Smooth muscle cell (in vitro differentiated cells): ENCODE data around the gene KCNN4. TPM values are rescaled to one million over a fixed set of nuclear protein-coding genes. Genes with fewer than 3 reads are reported as not detected.

Experiments
- DNase-seq: peaks from one replicate; lab custom pipeline; 2025; ENCODE audit not compliant: unreplicated experiment; lab: John Stamatoyannopoulos, UW
- H2AFZ ChIP-seq: fragments of 200-600 bp; sonication (generic); 2 replicates; pipeline ENCODE4 v1.6.0; 2016; ENCODE audit warnings: antibody characterized with exemption, low read depth, mild to moderate bottlenecking
- H3F3A ChIP-seq: fragments of 200-600 bp; sonication (generic); 2 replicates; pipeline ENCODE4 v1.6.0; 2017; ENCODE audit warnings: antibody characterized with exemption, low read depth
- H3K27ac ChIP-seq: fragments of 200-600 bp; sonication (generic); 2 replicates; pipeline ENCODE4 v1.5.1; 2016; ENCODE audit warnings: low read depth, mild to moderate bottlenecking
- H3K27me3 ChIP-seq: fragments of 200-600 bp; sonication (generic); 2 replicates; pipeline ENCODE4 v1.6.1; 2016; ENCODE audit warnings: low read depth, mild to moderate bottlenecking
- H3K36me3 ChIP-seq: fragments of 200-600 bp; sonication (generic); 2 replicates; pipeline ENCODE4 v1.5.1; 2016; ENCODE audit warnings: low read depth
- H3K4me1 ChIP-seq: fragments of 200-600 bp; sonication (generic); 2 replicates; pipeline ENCODE4 v1.5.1; 2016; ENCODE audit warnings: low read depth
- H3K4me2 ChIP-seq: fragments of 200-600 bp; sonication (generic); 2 replicates; pipeline ENCODE4 v1.6.0; 2016; ENCODE audit warnings: mild to moderate bottlenecking
- H3K4me3 ChIP-seq: fragments of 200-600 bp; sonication (generic); 2 replicates; pipeline ENCODE4 v1.5.1; 2016; ENCODE audit warnings: mild to moderate bottlenecking
- H3K79me2 ChIP-seq: fragments of 200-600 bp; sonication (generic); 2 replicates; pipeline ENCODE4 v1.6.0; 2016; ENCODE audit warnings: low read depth, mild to moderate bottlenecking
- H3K9ac ChIP-seq: fragments of 200-600 bp; sonication (generic); 2 replicates; pipeline ENCODE4 v1.6.0; 2016; ENCODE audit warnings: low read depth
- H3K9me3 ChIP-seq: fragments of 200-600 bp; sonication (generic); replicated peaks from 2 replicates; pipeline ENCODE4 v1.5.1; 2016; ENCODE audit warnings: low read depth
- H4K20me1 ChIP-seq: fragments of 200-600 bp; sonication (generic); 2 replicates; pipeline ENCODE4 v1.6.0; 2016; ENCODE audit warnings: low read depth
- CTCF ChIP-seq: fragments of 200-600 bp; sonication (generic); IDR thresholded peaks from 2 replicates; pipeline ENCODE4 v1.5.1; 2017; ENCODE audit warnings: borderline replicate concordance, mild to moderate bottlenecking, antibody characterized with exemption; ENCODE audit not compliant: insufficient read depth, poor library complexity, severe bottlenecking
- WGBS: methylation state at CpG from one replicate; pipeline ENCODE4 v1.1.7; 2016; ENCODE audit warnings: low lambda C conversion rate; 5-methylcytosine and 5-hydroxymethylcytosine counted together
- polyA plus RNA-seq: library from polyadenylated mRNA; unstranded; fragments of >200 nt; fragmentation: Nextera tagmentation; extraction: Ambion mirVana; gene quantifications from 2 replicates; pipeline ENCODE4 v1.2.1, GENCODE V29; 2016
- total RNA-seq: library from RNA; depleted of rRNA; stranded (reverse); fragments of >200 nt; gene quantifications from 2 replicates; pipeline ENCODE4 v1.2.3, GENCODE V29; 2014

KCNN4 gene
- total and polyA plus RNA-seq, 2 experiments from 2014 or later: 1.7 to 4.0 TPM

- no peak overlapping the region for H3K9ac ChIP-seq
- H3K27ac ChIP-seq: no peak overlapping the region
- DNase-seq: no peak
- no peak overlapping the region for H3K4me2 ChIP-seq
- H3F3A ChIP-seq: no peaks in the 10 kb centered on the region
- H3K79me2 ChIP-seq: no peaks in the 10 kb centered on the region
- H4K20me1 ChIP-seq: no peaks in the 10 kb centered on the region
- H3K9me3 ChIP-seq: no peaks in the 10 kb centered on the region
- H3K27me3 ChIP-seq: peaks cover 65% of the 10 kb centered on the region
- no peaks in the 10 kb centered on the region for H3K36me3 ChIP-seq
- 72% methylated on average over 6 of the region's 6 CpGs for WGBS
- no peak for TF ChIP-seq CTCF
- H3K4me1 ChIP-seq: no peaks in the 10 kb centered on the region
- no peak overlapping the region for H3K4me3 ChIP-seq
- H2AFZ ChIP-seq: no peak overlapping the region
Measured at GRCh38 chr19:43797118-43797517, 16.3 kb upstream of the KCNN4 start.

- H3K9me3 ChIP-seq: no peaks in the 10 kb centered on the region
- H2AFZ ChIP-seq: no peak overlapping the region
- H3K9ac ChIP-seq: no peak overlapping the region
- H3K27ac ChIP-seq: no peak overlapping the region
- H3K79me2 ChIP-seq: no peaks in the 10 kb centered on the region
- H3F3A ChIP-seq: no peaks in the 10 kb centered on the region
- 72% methylated on average over 3 of the region's 3 CpGs for WGBS
- no peak for DNase-seq
- no peaks in the 10 kb centered on the region for H3K36me3 ChIP-seq
- H3K27me3 ChIP-seq: peaks cover 10% of the 10 kb centered on the region
- H3K4me3 ChIP-seq: no peak overlapping the region
- no peak for TF ChIP-seq CTCF
- no peak overlapping the region for H3K4me2 ChIP-seq
- no peaks in the 10 kb centered on the region for H3K4me1 ChIP-seq
- no peaks in the 10 kb centered on the region for H4K20me1 ChIP-seq
Measured at GRCh38 chr19:43790587-43790986, 9.8 kb upstream of the KCNN4 start.

GRCh38 chr19:43789029-43789428 lies 8.3 kb upstream of the KCNN4 start:
- Histone ChIP-seq H3K79me2 (no peaks in the 10 kb centered on the region), H4K20me1 (no peaks in the 10 kb centered on the region), H2AFZ (no peak overlapping the region), H3K4me2 (no peak overlapping the region), H3K4me3 (no peak overlapping the region), H3K27me3 (peaks cover 5% of the 10 kb centered on the region), H3K36me3 (no peaks in the 10 kb centered on the region), H3K9ac (no peak overlapping the region), H3F3A (no peaks in the 10 kb centered on the region), H3K9me3 (no peaks in the 10 kb centered on the region), H3K4me1 (peaks cover 4% of the 10 kb centered on the region), H3K27ac (no peak overlapping the region)
- DNase-seq: no peak
- 16% methylated on average over 3 of the region's 3 CpGs for WGBS
- TF ChIP-seq CTCF: no peak

- Histone ChIP-seq H3F3A (no peaks in the 10 kb centered on the region), H4K20me1 (no peaks in the 10 kb centered on the region), H3K27ac (no peak overlapping the region), H3K9ac (no peak overlapping the region), H3K4me2 (no peak overlapping the region), H3K4me1 (peaks cover 4% of the 10 kb centered on the region), H2AFZ (no peak overlapping the region), H3K9me3 (no peaks in the 10 kb centered on the region), H3K27me3 (no peaks in the 10 kb centered on the region), H3K36me3 (no peaks in the 10 kb centered on the region), H3K79me2 (no peaks in the 10 kb centered on the region), H3K4me3 (no peak overlapping the region)
- no peak for TF ChIP-seq CTCF
- 37% methylated on average over 1 of the region's 1 CpG for WGBS
- DNase-seq: no peak
Measured at GRCh38 chr19:43786665-43787064, 5.9 kb upstream of the KCNN4 start.
